Suprapubic skin (tissue), 4 donors: ENCODE measurements around the gene OXT. TPM values are rescaled to one million over a fixed set of nuclear protein-coding genes. Genes with fewer than 3 reads are reported as not detected.
"Not testable (repeated sequence)": the region's sequence is repeated elsewhere in the genome, so short reads cannot be mapped to it uniquely, and the experiment has no call there.

Experiments used
- DNase-seq, 2 donors: peaks; one replicate each; pipeline ENCODE4 v3.0.0-alpha.2; 2019; ENCODE audit warnings: low spot score in 2 of 2
- H3K27ac ChIP-seq: fragments of 200-600 bp; sonication (generic); one replicate; pipeline ENCODE4 v1.5.1; 2019
- H3K27me3 ChIP-seq: fragments of 200-600 bp; sonication (generic); one replicate; pipeline ENCODE4 v1.5.1; 2019
- H3K36me3 ChIP-seq: fragments of 200-600 bp; sonication (generic); one replicate; pipeline ENCODE4 v1.5.1; 2019
- H3K4me1 ChIP-seq: fragments of 200-600 bp; sonication (generic); one replicate; pipeline ENCODE4 v1.5.1; 2019
- H3K4me3 ChIP-seq: fragments of 200-600 bp; sonication (generic); one replicate; pipeline ENCODE4 v1.5.1; 2019; ENCODE audit warnings: mild to moderate bottlenecking
- H3K9me3 ChIP-seq: fragments of 200-600 bp; sonication (generic); one replicate; pipeline ENCODE4 v1.5.1; 2019
- CTCF ChIP-seq, 2 donors: fragments of 200-600 bp in 1 of 2; fragments of 450-650 bp in 1 of 2; sonication (generic) in 1 of 2; IDR thresholded peaks; one replicate each; pipeline ENCODE4 v1.5.1; 2016 to 2019; ENCODE audit warnings: antibody characterized with exemption in 2 of 2, mild to moderate bottlenecking in 1 of 2, moderate library complexity in 1 of 2
- EP300 ChIP-seq: sonication (generic); formaldehyde crosslinking; IDR thresholded peaks from one replicate; pipeline ENCODE4 v1.6.1; 2017; ENCODE audit warnings: antibody characterized with exemption
- POLR2A ChIP-seq, 2 donors: fragments of 450-650 bp; IDR thresholded peaks; one replicate each; pipeline ENCODE4 v1.6.1; 2017; ENCODE audit warnings: antibody characterized with exemption in 2 of 2, mild to moderate bottlenecking in 2 of 2, moderate library complexity in 2 of 2
- POLR2AphosphoS5 ChIP-seq, 3 donors: sonication (generic); formaldehyde crosslinking; IDR thresholded peaks; one replicate each; pipeline ENCODE4 v1.6.1; 2017; ENCODE audit warnings: antibody characterized with exemption in 3 of 3
- WGBS: methylation state at CpG from one replicate; pipeline ENCODE4 v1.1.5; 2018; 5-methylcytosine and 5-hydroxymethylcytosine counted together
- total RNA-seq, 4 donors: library from RNA; depleted of rRNA; stranded (reverse); fragments of >200 nt; gene quantifications; one replicate each; pipeline ENCODE4 v1.1.0, GENCODE V29; 2016

OXT gene
- total RNA-seq: 1 to 10 TPM in 1 of 4 donors, not detected in 3; 2.0 TPM

- peak within 1 kb of the TSS; percentile 29 for H3K27ac ChIP-seq
These were observed at the start of gene OXT for GRCh38 chr20:3071610-3072529. TSS of gene OXT (plus strand) at chr20:3071620. CDS start at chr20:3071656, 36 bp downstream.

DNA sequence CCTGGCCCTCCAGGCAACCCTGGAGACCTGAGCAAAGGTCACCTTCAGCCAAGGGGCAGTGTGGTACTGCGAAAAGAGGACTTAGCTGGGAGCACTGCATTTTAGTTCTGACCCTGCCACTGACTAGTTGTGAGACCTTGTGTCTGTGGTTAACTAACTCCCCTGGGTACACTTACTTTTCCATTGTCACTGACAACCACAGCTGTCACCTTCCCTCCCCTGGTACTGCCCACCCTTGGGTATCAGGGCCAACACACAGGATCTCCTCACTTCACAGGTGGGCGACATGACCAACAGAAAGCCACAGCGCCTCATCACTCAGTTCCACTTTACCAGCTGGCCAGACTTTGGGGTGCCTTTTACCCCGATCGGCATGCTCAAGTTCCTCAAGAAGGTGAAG lies 49.6 kb upstream of the OXT start:
- 94% methylated on average over 5 of the region's 5 CpGs for WGBS
- peaks cover 75% of the 10 kb centered on the region for H3K36me3 ChIP-seq
- no peak for TF ChIP-seq POLR2A (IDR thresholded peaks at IDR 0.05)
- no peak for TF ChIP-seq POLR2AphosphoS5 (IDR thresholded peaks at IDR 0.05)
- TF ChIP-seq CTCF (IDR thresholded peaks at IDR 0.05): no peak
- no peak for TF ChIP-seq EP300

More at GRCh38 chr20:3071610-3072529, at the start of gene OXT:
- 19% methylated on average over 21 of the region's 95 CpGs for WGBS
- TF ChIP-seq POLR2AphosphoS5 (IDR thresholded peaks at IDR 0.05) (no peak), EP300 (no peak)
- DNase-seq: no peak
- Histone ChIP-seq H3K4me1 (peaks cover 26% of the 10 kb centered on the region), H3K27me3 (peaks cover 19% of the 10 kb centered on the region), H3K4me3 (peak within 1 kb of the TSS; percentile 71), H3K36me3 (no peaks in the 10 kb centered on the region), H3K9me3 (no peaks in the 10 kb centered on the region)

DNA sequence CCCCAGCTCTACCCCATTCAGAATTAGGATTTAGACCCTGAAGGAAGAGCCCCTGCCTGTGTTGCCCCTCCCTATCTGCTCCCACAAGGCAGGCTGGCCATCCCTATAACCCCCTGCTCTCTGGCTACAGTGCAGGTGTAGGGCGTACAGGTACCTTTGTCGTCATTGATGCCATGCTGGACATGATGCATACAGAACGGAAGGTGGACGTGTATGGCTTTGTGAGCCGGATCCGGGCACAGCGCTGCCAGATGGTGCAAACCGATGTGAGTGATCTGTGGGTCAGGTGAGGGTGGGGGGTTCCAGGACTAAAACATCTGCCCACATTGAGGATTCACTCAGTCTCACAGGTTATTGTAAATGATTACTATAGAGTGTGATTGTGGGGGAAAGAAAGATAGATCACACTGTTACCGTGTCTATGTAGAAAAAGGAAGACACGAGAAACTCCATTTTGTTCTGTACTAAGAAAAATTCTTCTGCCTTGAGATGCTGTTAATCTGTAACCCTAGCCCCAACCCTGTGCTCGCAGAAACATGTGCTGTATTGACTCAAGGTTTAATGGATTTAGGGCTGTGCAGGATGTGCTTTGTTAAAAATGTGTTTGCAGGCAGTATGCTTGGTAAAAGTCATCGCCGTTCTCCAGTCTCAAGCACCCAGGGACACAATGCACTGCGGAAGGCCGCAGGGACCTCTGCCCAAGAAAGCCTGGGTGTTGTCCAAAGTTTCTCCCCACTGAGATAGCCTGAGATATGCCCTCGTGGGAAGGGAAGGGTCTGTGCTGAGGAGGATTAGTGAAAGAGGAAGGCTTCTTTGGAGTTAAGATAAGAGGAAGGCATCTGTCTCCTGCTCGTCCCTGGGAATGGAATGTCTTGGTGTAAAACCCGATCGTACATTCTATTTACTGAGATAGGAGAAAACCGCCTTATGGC lies 48.6 kb upstream of the OXT start:
- not testable (repeated sequence) for H3K9me3 ChIP-seq, DNase-seq, H3K4me1 ChIP-seq, H3K27ac ChIP-seq, H3K27me3 ChIP-seq, H3K4me3 ChIP-seq
- peaks cover 79% of the 10 kb centered on the region for H3K36me3 ChIP-seq
- 89% methylated on average over 20 of the region's 20 CpGs for WGBS

More for the DNA sequence above, 49.6 kb upstream of the OXT start:
- no peaks in the 10 kb centered on the region for H3K4me1 ChIP-seq
- no peak for DNase-seq
- no peak overlapping the region for H3K4me3 ChIP-seq
- H3K9me3 ChIP-seq: no peaks in the 10 kb centered on the region
- H3K27me3 ChIP-seq: no peaks in the 10 kb centered on the region
- no peak overlapping the region for H3K27ac ChIP-seq

- TF ChIP-seq POLR2A (IDR thresholded peaks at IDR 0.05) (no peak), CTCF (IDR thresholded peaks at IDR 0.05) (no peak), EP300 (no peak), POLR2AphosphoS5 (IDR thresholded peaks at IDR 0.05) (no peak)
- no peak for DNase-seq
- Histone ChIP-seq H3K36me3 (peaks cover 85% of the 10 kb centered on the region), H3K4me3 (no peak overlapping the region), H3K9me3 (no peaks in the 10 kb centered on the region), H3K27me3 (no peaks in the 10 kb centered on the region), H3K27ac (no peak overlapping the region), H3K4me1 (no peaks in the 10 kb centered on the region)
- 94% methylated on average over 2 of the region's 2 CpGs for WGBS
These were observed 43.4 kb upstream of the OXT start for GRCh38 chr20:3027987-3028386.

DNA sequence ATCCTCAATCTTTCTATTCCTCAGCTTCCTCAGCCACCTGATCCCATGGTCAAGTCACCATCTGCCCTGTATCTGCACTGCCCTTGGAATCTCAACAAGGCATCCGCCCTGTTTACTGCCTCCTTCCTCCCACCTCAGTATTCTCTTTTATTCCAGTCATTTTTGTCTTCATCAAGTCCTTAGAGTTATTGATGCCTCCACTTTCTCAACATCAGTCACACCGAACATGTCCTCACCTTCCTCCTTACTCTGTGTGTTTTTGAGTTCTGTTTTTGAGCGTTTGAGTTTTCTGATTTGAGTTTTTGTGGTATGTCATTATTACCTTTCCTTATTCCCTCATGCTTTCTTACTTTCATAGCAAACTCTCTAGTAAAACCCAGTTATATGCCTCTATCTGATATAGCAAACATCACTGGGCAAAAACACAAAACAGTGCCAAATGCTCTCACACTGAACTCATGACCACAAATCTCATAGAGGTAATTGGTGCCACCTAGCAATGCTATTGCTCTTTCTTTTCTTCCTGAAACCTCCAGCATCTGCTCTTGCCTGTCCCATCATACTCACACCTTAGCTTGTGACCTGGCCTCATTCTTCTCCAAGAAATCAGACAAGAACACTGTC lies 39.8 kb upstream of the OXT start:
- Histone ChIP-seq H3K9me3 (no peaks in the 10 kb centered on the region), H3K27me3 (no peaks in the 10 kb centered on the region), H3K4me1 (no peaks in the 10 kb centered on the region), H3K27ac (no peak overlapping the region), H3K36me3 (peaks cover 71% of the 10 kb centered on the region), H3K4me3 (no peak overlapping the region)
- TF ChIP-seq EP300: no peak
- TF ChIP-seq CTCF (IDR thresholded peaks at IDR 0.05): no peak
- no peak for TF ChIP-seq POLR2AphosphoS5 (IDR thresholded peaks at IDR 0.05)
- TF ChIP-seq POLR2A (IDR thresholded peaks at IDR 0.05): no peak
- no peak for DNase-seq
- 93% methylated on average over 3 of the region's 3 CpGs for WGBS
